H1 (cell line): ENCODE data around the gene TXLNG. TPM values are rescaled to one million over a fixed set of nuclear protein-coding genes. Genes with fewer than 3 reads are reported as not detected.

Experiments used
- CTCF ChIA-PET: fragments of 300-600 bp; sonication (Branson Sonifier 250); formaldehyde crosslinking; loops from one replicate; lab custom pipeline; 2021; ENCODE audit not compliant: partially characterized antibody; lab: Charles Lee
- POLR2A ChIA-PET: fragments of 300-600 bp; sonication (Branson Sonifier 250); formaldehyde crosslinking; loops from one replicate; lab custom pipeline; 2021; ENCODE audit warnings: inconsistent platforms; ENCODE audit not compliant: partially characterized antibody; lab: Charles Lee
- DNase-seq, 2 experiments: peaks; one replicate each; pipeline versions ENCODE4 v3.0.0 to v3.0.0-alpha.2; 2010 to 2022; ENCODE audit warnings: low spot score in 2 of 2, low read depth in 1 of 2, mixed read lengths in 1 of 2
- FAIRE-seq: peaks from 2 replicates; lab custom pipeline; 2011; peaks lifted over from hg19 to GRCh38; lab: Jason Lieb, UNC
- H2AFZ ChIP-seq: 2 replicates; pipeline ENCODE4 v1.8.1; 2012; ENCODE audit warnings: low read length, inconsistent platforms
- H2AK5ac ChIP-seq: 2 replicates; pipeline ENCODE4 v1.6.1; 2013; ENCODE audit warnings: low read depth, low read length
- H2BK120ac ChIP-seq: replicated peaks from 2 replicates; pipeline ENCODE3; 2013; ENCODE audit warnings: low read depth, low read length, inconsistent platforms
- H2BK12ac ChIP-seq: 2 replicates; pipeline ENCODE4 v1.6.1; 2013; ENCODE audit warnings: low read depth, low read length
- H2BK15ac ChIP-seq: 2 replicates; pipeline ENCODE4 v1.6.1; 2013; ENCODE audit warnings: low read length
- H2BK20ac ChIP-seq: 2 replicates; pipeline ENCODE4 v1.6.1; 2013; ENCODE audit warnings: low read length
- H2BK5ac ChIP-seq: 2 replicates; pipeline ENCODE4 v1.6.1; 2013; ENCODE audit warnings: low read depth, low read length
- H3K14ac ChIP-seq: 2 replicates; pipeline ENCODE4 v1.6.1; 2013; ENCODE audit warnings: inconsistent platforms; ENCODE audit not compliant: insufficient read length
- H3K18ac ChIP-seq: 2 replicates; pipeline ENCODE4 v1.6.1; 2013; ENCODE audit warnings: low read length; ENCODE audit errors: extremely low read depth
- H3K23ac ChIP-seq: 2 replicates; pipeline ENCODE4 v1.6.1; 2013; ENCODE audit warnings: inconsistent platforms; ENCODE audit not compliant: insufficient read length
- H3K23me2 ChIP-seq: 2 replicates; pipeline ENCODE4 v1.6.1; 2013; ENCODE audit warnings: low read depth, low read length
- H3K27ac ChIP-seq: 2 replicates; pipeline ENCODE4 v1.6.1; 2011; ENCODE audit warnings: low read depth, low read length, inconsistent platforms
- H3K27me3 ChIP-seq, 4 experiments: replicated peaks in 1 of 4; 1 replicate in 1 of 4; 2 replicates in 3 of 4; pipeline versions ENCODE4 v1.6.1 to v1.8.1; 2011 to 2013; ENCODE audit warnings: low read length in 3 of 4, mild to moderate bottlenecking in 3 of 4, inconsistent platforms in 2 of 4, mixed read lengths in 2 of 4, moderate library complexity in 1 of 4; ENCODE audit not compliant: control insufficient read depth in 3 of 4, insufficient read depth in 3 of 4; ENCODE audit errors: extremely low read depth in 1 of 4
- H3K36me3 ChIP-seq, 4 experiments: 2 replicates each; pipeline versions ENCODE4 v1.6.1 to v1.8.1; 2011 to 2013; ENCODE audit warnings: mild to moderate bottlenecking in 4 of 4, low read length in 3 of 4, moderate library complexity in 2 of 4, control low read depth in 1 of 4, inconsistent platforms in 1 of 4; ENCODE audit not compliant: insufficient read depth in 4 of 4, control insufficient read depth in 2 of 4
- H3K4ac ChIP-seq: replicated peaks from 2 replicates; pipeline ENCODE3; 2013; ENCODE audit warnings: low read length, low read depth, mixed read lengths, inconsistent platforms; ENCODE audit not compliant: insufficient read length
- H3K4me1 ChIP-seq, 4 experiments: replicated peaks in 1 of 4; 1 replicate in 1 of 4; 2 replicates in 3 of 4; pipeline versions ENCODE4 v1.6.1 to v1.8.1; 2011 to 2013; ENCODE audit warnings: low read length in 3 of 4, inconsistent platforms in 2 of 4, mixed read lengths in 1 of 4; ENCODE audit not compliant: insufficient read depth in 4 of 4, control insufficient read depth in 3 of 4
- H3K4me2 ChIP-seq, 2 experiments: 2 replicates each; pipeline versions ENCODE4 v1.6.1 to v1.8.1; 2011 to 2013; ENCODE audit warnings: low read depth in 2 of 2, low read length in 2 of 2, control low read depth in 1 of 2, inconsistent platforms in 1 of 2, mild to moderate bottlenecking in 1 of 2; ENCODE audit not compliant: insufficient read depth in 1 of 2
- H3K4me3 ChIP-seq, 4 experiments: fragments of 200-600, 300-600 bp in 1 of 4; sonication (generic), shearing (Covaris generic), sonication (Bioruptor Twin) in 1 of 4; 2 replicates each; pipeline versions ENCODE4 v1.5.1 to v1.8.1; 2011 to 2016; ENCODE audit warnings: low read length in 4 of 4, low read depth in 3 of 4, control low read depth in 2 of 4, inconsistent platforms in 2 of 4, mild to moderate bottlenecking in 2 of 4, mixed read lengths in 1 of 4, moderate library complexity in 1 of 4; ENCODE audit not compliant: insufficient read depth in 2 of 4; ENCODE audit errors: extremely low read depth in 1 of 4
- H3K56ac ChIP-seq: replicated peaks from 2 replicates; pipeline ENCODE3; 2013; ENCODE audit warnings: low read depth, mild to moderate bottlenecking, mixed read lengths, low read length, inconsistent platforms; ENCODE audit not compliant: insufficient read length
- H3K79me1 ChIP-seq: 2 replicates; pipeline ENCODE4 v1.6.1; 2013; ENCODE audit warnings: low read depth, low read length, control low read depth
- H3K79me2 ChIP-seq, 2 experiments: 2 replicates each; pipeline versions ENCODE4 v1.6.1 to v1.8.1; 2012 to 2013; ENCODE audit warnings: low read length in 2 of 2, mild to moderate bottlenecking in 2 of 2, inconsistent platforms in 1 of 2; ENCODE audit not compliant: insufficient read depth in 2 of 2, control insufficient read depth in 1 of 2
- H3K9ac ChIP-seq, 4 experiments: replicated peaks in 1 of 4; 1 replicate in 1 of 4; 2 replicates in 3 of 4; pipeline versions ENCODE4 v1.6.1 to v1.8.1; 2011 to 2013; ENCODE audit warnings: low read depth in 3 of 4, low read length in 3 of 4, control low read depth in 2 of 4, mild to moderate bottlenecking in 2 of 4, moderate library complexity in 2 of 4, inconsistent platforms in 1 of 4; ENCODE audit errors: extremely low read depth in 1 of 4
- H3K9me3 ChIP-seq, 2 experiments: 2 replicates each; pipeline versions ENCODE4 v1.6.1 to v1.8.1; 2012 to 2013; ENCODE audit warnings: mild to moderate bottlenecking in 2 of 2, moderate library complexity in 2 of 2, control low read depth in 1 of 2, inconsistent platforms in 1 of 2, low read depth in 1 of 2, low read length in 1 of 2, mixed read lengths in 1 of 2; ENCODE audit not compliant: insufficient read depth in 2 of 2
- H4K20me1 ChIP-seq, 2 experiments: replicated peaks in 1 of 2; 2 replicates each; pipeline versions ENCODE3 to v1.8.1; 2011 to 2013; ENCODE audit warnings: inconsistent platforms in 2 of 2, low read length in 2 of 2, mild to moderate bottlenecking in 1 of 2; ENCODE audit not compliant: insufficient read depth in 2 of 2, control insufficient read depth in 1 of 2
- H4K5ac ChIP-seq: 2 replicates; pipeline ENCODE4 v1.6.1; 2013; ENCODE audit warnings: low read length, low read depth, mixed read lengths, inconsistent platforms; ENCODE audit not compliant: insufficient read length
- H4K8ac ChIP-seq: 2 replicates; pipeline ENCODE4 v1.8.0; 2013; ENCODE audit warnings: mild to moderate bottlenecking, moderate library complexity, low read length, inconsistent platforms; ENCODE audit not compliant: insufficient read depth; ENCODE audit errors: extremely low read depth
- H4K91ac ChIP-seq: replicated peaks from 2 replicates; pipeline ENCODE3; 2013; ENCODE audit warnings: low read length, mixed read lengths, inconsistent platforms; ENCODE audit not compliant: insufficient read length
- BACH1 ChIP-seq: IDR thresholded peaks from 2 replicates; pipeline ENCODE4 v1.6.1; 2012; ENCODE audit warnings: low read length, improper control_type of control experiment
- MAX ChIP-seq: IDR thresholded peaks from 2 replicates; pipeline ENCODE4 v1.6.1; 2012; ENCODE audit warnings: inconsistent platforms
- NANOG ChIP-seq: IDR thresholded peaks from 2 replicates; pipeline ENCODE4 v1.6.1; 2011; ENCODE audit warnings: low read length, low read depth, mild to moderate bottlenecking, inconsistent platforms; ENCODE audit not compliant: insufficient read depth, poor library complexity, severe bottlenecking
- SIRT6 ChIP-seq: IDR thresholded peaks from one replicate; pipeline ENCODE4 v1.7.1; 2012; ENCODE audit warnings: low read length, inconsistent platforms
- TAF7 ChIP-seq: optimal IDR thresholded peaks from 2 replicates; pipeline ENCODE3; 2011; ENCODE audit warnings: low read depth, mild to moderate bottlenecking, inconsistent platforms, low read length, moderate library complexity, borderline replicate concordance
- TBP ChIP-seq: IDR thresholded peaks from 2 replicates; pipeline ENCODE4 v1.6.1; 2011; ENCODE audit warnings: low read depth, low read length, improper control_type of control experiment
- WGBS, 2 experiments: shearing (Covaris generic) in 1 of 2; methylation state at CpG; one replicate each; pipeline versions ENCODE4 v1.1.6 to v1.1.7; 2013 to 2015; ENCODE audit warnings: low lambda C conversion rate in 2 of 2, mixed read lengths in 2 of 2, inconsistent platforms in 1 of 2, low coverage in 1 of 2, missing lambda C conversion rate in 1 of 2; ENCODE audit not compliant: insufficient replicate concordance in 2 of 2, insufficient coverage in 1 of 2, insufficient read length in 1 of 2; ENCODE audit errors: extremely low coverage in 1 of 2, missing lambda C conversion rate in 1 of 2; 5-methylcytosine and 5-hydroxymethylcytosine counted together
- polyA plus RNA-seq, 7 experiments: library from polyadenylated mRNA; depleted of rRNA in 3 of 7; stranded (reverse) in 5 of 7; unstranded in 2 of 7; fragments of >200 nt in 5 of 7; fragments of 200-250 nt in 2 of 7; gene quantifications; 1 replicate in 5 of 7; 2 replicates in 1 of 7; 4 replicates in 1 of 7; pipeline versions ENCODE4 v1.2.1 to v1.2.3, GENCODE V29; 2011 to 2013; ENCODE audit warnings: missing spikeins in 2 of 7, mixed read lengths in 2 of 7
- total RNA-seq: library from RNA; stranded (reverse); fragmentation: NEBNext Ultra II Directional; extraction: Animal tissue kit (Norgen Biotek cat#: 25700); gene quantifications from 2 replicates; pipeline ENCODE4 v1.2.1, GENCODE V29; 2021

TXLNG gene
- total and polyA plus RNA-seq, 2 of the 8 experiments (the other 6 are each of a cell fraction or from before 2014, with no cell fraction given), result 32.9 to 42.9 TPM

- ChIA-PET CTCF (interaction anchor here (0.6 kb wide), 1 partner anchor 30 kb away, joined by 3 read pairs; no protein-coding TSS in a partner anchor), POLR2A (interaction anchor here (1.1 to 1.3 kb wide), 2 partner anchors 14 to 19 kb away, joined by 3 read pairs; no protein-coding TSS in a partner anchor)
- no peak overlapping the region for H3K4ac ChIP-seq
- no peak overlapping the region for H4K91ac ChIP-seq
- H2BK12ac ChIP-seq, result no peak overlapping the region
- FAIRE-seq (no peak), DNase-seq (no peak)
- no peak overlapping the region for H3K9ac ChIP-seq
- no peaks in the 10 kb centered on the region for H3K9me3 ChIP-seq
- peaks cover 0 to 68% of the 10 kb centered on the region in 2 experiments; a peak in 2 of 4 replicates for H3K79me2 ChIP-seq
- H3K79me1 ChIP-seq, result no peaks in the 10 kb centered on the region
- no peaks in the 10 kb centered on the region for H3K27me3 ChIP-seq
- H3K14ac ChIP-seq, result no peak overlapping the region
- no peak overlapping the region for H2BK120ac ChIP-seq
- H2AFZ ChIP-seq, result no peak overlapping the region
- H3K18ac ChIP-seq, result no peak overlapping the region
- no peak overlapping the region for H2BK5ac ChIP-seq
- H4K8ac ChIP-seq, result no peak overlapping the region
- no peaks in the 10 kb centered on the region; a peak in 2 of 7 replicates for H3K4me1 ChIP-seq
- H3K4me2 ChIP-seq, result no peak overlapping the region
- H2AK5ac ChIP-seq, result no peak overlapping the region
- no peak overlapping the region for H3K56ac ChIP-seq
- peaks cover 0 to 15% (median 3%) of the 10 kb centered on the region in 4 experiments; a peak in 2 of 8 replicates for H3K36me3 ChIP-seq
- H3K23ac ChIP-seq, result no peak overlapping the region
- peaks cover 1 to 2% of the 10 kb centered on the region in 2 experiments for H4K20me1 ChIP-seq
- H2BK15ac ChIP-seq, result no peak overlapping the region
- TF ChIP-seq TBP (no peak), BACH1 (no peak), NANOG (no peak), MAX (no peak), TAF7 (no peak), SIRT6 (no peak)
- H3K4me3 ChIP-seq, result no peak overlapping the region
- 86% methylated on average over 5 of the region's 8 CpGs; no CpG with 5 or more reads in 1 of the 2 experiments for WGBS, 2 experiments
- H4K5ac ChIP-seq, result no peak overlapping the region
- no peak overlapping the region for H3K27ac ChIP-seq
- no peak overlapping the region for H2BK20ac ChIP-seq
- no peaks in the 10 kb centered on the region for H3K23me2 ChIP-seq
These were observed 18.7 kb downstream of the TXLNG start for GRCh38 chrX:16804923-16805464.
